Naive thymus-derived CD4-positive, alpha-beta T cell (primary cell): Measurements from ENCODE around the gene MRS2. TPM values are rescaled to one million over a fixed set of nuclear protein-coding genes. Genes with fewer than 3 reads are reported as not detected.

Experiments
- ATAC-seq: fragments of 150-1000 bp; cut with Tn5 transposase; 2 replicates; pipeline ENCODE4 v1.10.0; 2021; ENCODE audit warnings: mild to moderate bottlenecking, moderate library complexity
- CTCF ChIA-PET: fragments of 350-600 bp; sonication (Branson Sonifier 250); formaldehyde crosslinking; loops from one replicate; lab custom pipeline; 2021; ENCODE audit warnings: antibody characterized with exemption; lab: Charles Lee
- POLR2A ChIA-PET: fragments of 350-600 bp; sonication (Branson Sonifier 250); formaldehyde crosslinking; loops from one replicate; lab custom pipeline; 2021; ENCODE audit warnings: antibody characterized with exemption, inconsistent platforms; lab: Charles Lee
- DNase-seq, 9 donors: peaks; one replicate each; pipeline versions ENCODE4 v3.0.0 to v3.0.0-alpha.2; 2020 to 2022; ENCODE audit warnings: mixed read lengths in 1 of 9
- H3K27ac ChIP-seq: one replicate; pipeline ENCODE4 v1.7.0; 2013; ENCODE audit warnings: mild to moderate bottlenecking, low read depth, low read length, moderate library complexity
- H3K27me3 ChIP-seq, 2 donors: one replicate each; pipeline ENCODE4 v1.7.0; 2013; ENCODE audit warnings: low read length in 2 of 2, mild to moderate bottlenecking in 2 of 2, moderate library complexity in 2 of 2; ENCODE audit not compliant: control insufficient read depth in 2 of 2, insufficient read depth in 2 of 2
- H3K36me3 ChIP-seq, 3 experiments: 1 replicate in 2 of 3; 2 replicates in 1 of 3; pipeline ENCODE4 v1.7.0; 2013; ENCODE audit warnings: low read length in 3 of 3, mild to moderate bottlenecking in 3 of 3, moderate library complexity in 1 of 3; ENCODE audit not compliant: insufficient read depth in 3 of 3, control insufficient read depth in 2 of 3
- H3K4me1 ChIP-seq, 2 donors: one replicate each; pipeline ENCODE4 v1.7.0; 2013; ENCODE audit warnings: low read length in 2 of 2, mild to moderate bottlenecking in 2 of 2, moderate library complexity in 1 of 2; ENCODE audit not compliant: control insufficient read depth in 2 of 2, insufficient read depth in 2 of 2
- H3K4me3 ChIP-seq: 2 replicates; pipeline ENCODE4 v1.7.0; 2013; ENCODE audit warnings: mild to moderate bottlenecking, low read length
- H3K9me3 ChIP-seq, 3 experiments: 1 replicate in 2 of 3; 2 replicates in 1 of 3; pipeline ENCODE4 v1.7.0; 2013; ENCODE audit warnings: low read length in 3 of 3; ENCODE audit not compliant: control insufficient read depth in 2 of 3
- H3K27ac Mint-ChIP-seq, 9 donors: one replicate each; pipeline ENCODE4 v1.8.0; 2020 to 2022; ENCODE audit warnings: mixed read lengths in 9 of 9, mild to moderate bottlenecking in 8 of 9, moderate library complexity in 5 of 9, inconsistent platforms in 2 of 9
- H3K27me3 Mint-ChIP-seq, 5 donors: one replicate each; pipeline ENCODE4 v1.8.0; 2021 to 2022; ENCODE audit warnings: mixed read lengths in 5 of 5, mild to moderate bottlenecking in 1 of 5
- H3K36me3 Mint-ChIP-seq, 5 donors: one replicate each; pipeline ENCODE4 v1.8.0; 2020 to 2022; ENCODE audit warnings: mixed read lengths in 5 of 5, mild to moderate bottlenecking in 3 of 5, inconsistent platforms in 1 of 5
- H3K4me1 Mint-ChIP-seq, 7 donors: one replicate each; pipeline ENCODE4 v1.8.0; 2020 to 2022; ENCODE audit warnings: mixed read lengths in 7 of 7, mild to moderate bottlenecking in 3 of 7, inconsistent platforms in 1 of 7
- H3K4me3 Mint-ChIP-seq, 10 donors: one replicate each; pipeline ENCODE4 v1.8.0; 2020 to 2022; ENCODE audit warnings: mild to moderate bottlenecking in 10 of 10, mixed read lengths in 10 of 10, moderate library complexity in 6 of 10, inconsistent platforms in 2 of 10
- H3K9me3 Mint-ChIP-seq, 11 donors: one replicate each; pipeline ENCODE4 v1.8.0; 2020 to 2022; ENCODE audit warnings: mixed read lengths in 11 of 11, mild to moderate bottlenecking in 4 of 11, inconsistent platforms in 1 of 11, moderate library complexity in 1 of 11
- intact Hi-C, 2 donors: fragments of 100-400 bp; cut with micrococcal nuclease; formaldehyde crosslinking; loops; one replicate each; pipeline ENCODE4 v1.15.1; 2023
- polyA plus RNA-seq, 2 donors: library from polyadenylated mRNA; unstranded; fragments of 300-500 nt; fragmentation: Illumina TruSeq; gene quantifications; one replicate each; pipeline ENCODE4 v1.2.3, GENCODE V29; 2021
- total RNA-seq, 6 experiments: library from RNA in 5 of 6; stranded (reverse) in 5 of 6; gene quantifications; 1 replicate in 5 of 6; 2 replicates in 1 of 6; pipeline ENCODE4 v1.2.3 and lab custom pipeline; 2021 to 2026

MRS2 gene
- total RNA-seq (10 to 100 TPM in 4 of 5 experiments, 1 to 10 TPM in 1; 6.7 to 28.0 (median 23.1) TPM), polyA plus RNA-seq (10 to 100 TPM; 14.4 to 19.3 TPM), total RNA-seq (lab: John Stamatoyannopoulos, UW) (14.9 reads per million, percentile 44 among the genes with 10 or more reads in this experiment)

- Histone ChIP-seq H3K4me1 (peaks cover 4 to 9% of the 10 kb centered on the region in 2 donors), H3K9me3 (no peaks in the 10 kb centered on the region), H3K27ac (peak within 1 kb of the TSS; percentile 64), H3K27me3 (no peaks in the 10 kb centered on the region), H3K36me3 (peaks cover 0 to 17% (median 0%) of the 10 kb centered on the region in 3 experiments), H3K4me3 (peak within 1 kb of the TSS; percentile 97)
- Mint-ChIP-seq H3K4me3 (peak within 1 kb of the TSS; percentile 92 to 99 (median 96)), H3K27ac (peak within 1 kb of the TSS; percentile 58 to 96 (median 90)), H3K9me3 (no peaks in the 10 kb centered on the region), H3K4me1 (peaks cover 10 to 35% (median 30%) of the 10 kb centered on the region in 7 donors), H3K36me3 (peaks cover 0 to 9% (median 5%) of the 10 kb centered on the region in 5 donors), H3K27me3 (peaks cover 17 to 25% (median 23%) of the 10 kb centered on the region in 5 donors)
- ATAC-seq (peak; percentile 96), DNase-seq (peak; percentile 65 to 81 (median 78))
- ChIA-PET CTCF (interaction anchor here (0.6 kb wide), 1 partner anchor 65 kb away, joined by 3 read pairs; no protein-coding TSS in a partner anchor), POLR2A (interaction anchor here (0.9 kb wide), 1 partner anchor 11 kb away, joined by 3 read pairs; no protein-coding TSS in a partner anchor)
- intact Hi-C loops = loop anchor here (2.0 to 5.0 kb wide), 3 partner anchors 44 to 734 kb away; partner anchors contain the start of gene DCDC2 (in 2 of the 2)
Measured at GRCh38 chr6:24402697-24403500, at the start of gene MRS2. MRS2 (plus strand) TSS chr6:24402936; CDS start chr6:24403047, 111 bp downstream.

GRCh38 chr6:24353861-24354260 is 48.9 kb upstream of the MRS2 start:
- peaks cover 0 to 63% (median 14%) of the 10 kb centered on the region in 5 donors for H3K27me3 Mint-ChIP-seq
- ChIA-PET CTCF (interaction anchor here (1.4 kb wide), 1 partner anchor 71 kb away, joined by 5 read pairs; no protein-coding TSS in a partner anchor), POLR2A (no interaction called here)
- ATAC-seq (no peak), DNase-seq (no peak)
- H3K4me1 Mint-ChIP-seq = peaks cover 7 to 19% (median 9%) of the 10 kb centered on the region in 7 donors
- intact Hi-C loops = no loop called here
- no peaks in the 10 kb centered on the region for H3K9me3 ChIP-seq
- no peaks in the 10 kb centered on the region for H3K9me3 Mint-ChIP-seq
- H3K27ac Mint-ChIP-seq = no peak overlapping the region
- no peak overlapping the region for H3K4me3 Mint-ChIP-seq
- peaks cover 0 to 7% of the 10 kb centered on the region in 2 donors for H3K4me1 ChIP-seq
- H3K36me3 Mint-ChIP-seq = no peaks in the 10 kb centered on the region
- H3K27ac ChIP-seq = no peak overlapping the region
- H3K27me3 ChIP-seq = no peaks in the 10 kb centered on the region
- no peaks in the 10 kb centered on the region for H3K36me3 ChIP-seq
- no peak overlapping the region for H3K4me3 ChIP-seq

GRCh38 chr6:24355393-24355792 is 47.3 kb upstream of the MRS2 start:
- H3K27ac ChIP-seq = no peak overlapping the region
- H3K9me3 Mint-ChIP-seq = no peaks in the 10 kb centered on the region

GRCh38 chr6:24356310-24356973 is 46.3 kb upstream of the MRS2 start:
- H3K9me3 Mint-ChIP-seq = no peaks in the 10 kb centered on the region
- H3K4me3 Mint-ChIP-seq = peak overlapping the region in 6 of 10 donors; percentile 1 to 96 (median 54)
- peak overlapping the region in 3 of 9 donors; percentile 26 to 39 (median 35) for H3K27ac Mint-ChIP-seq
- intact Hi-C loops = loop anchor here in 1 of 2 donors (5.0 kb wide), 1 partner anchor 74 kb away; no protein-coding TSS in a partner anchor
- H3K4me1 ChIP-seq = peaks cover 7 to 11% of the 10 kb centered on the region in 2 donors
- no peaks in the 10 kb centered on the region for H3K9me3 ChIP-seq
- ATAC-seq (no peak), DNase-seq (peak in 1 of 9 donors; percentile 8)
- H3K27ac ChIP-seq = no peak overlapping the region
- H3K27me3 Mint-ChIP-seq = peaks cover 0 to 61% (median under 1%) of the 10 kb centered on the region in 5 donors
- CTCF ChIA-PET = no interaction called here
- H3K36me3 Mint-ChIP-seq = no peaks in the 10 kb centered on the region
- H3K4me3 ChIP-seq = no peak overlapping the region
- no peaks in the 10 kb centered on the region for H3K36me3 ChIP-seq
- H3K27me3 ChIP-seq = no peaks in the 10 kb centered on the region
- POLR2A ChIA-PET = no interaction called here
- peaks cover 10 to 39% (median 28%) of the 10 kb centered on the region in 7 donors for H3K4me1 Mint-ChIP-seq

More at GRCh38 chr6:24355393-24355792, 47.3 kb upstream of the MRS2 start:
- H3K27ac Mint-ChIP-seq = no peak overlapping the region
- Histone ChIP-seq H3K27me3 (no peaks in the 10 kb centered on the region), H3K4me3 (no peak overlapping the region), H3K9me3 (no peaks in the 10 kb centered on the region), H3K4me1 (peaks cover 7% of the 10 kb centered on the region in 2 donors), H3K36me3 (no peaks in the 10 kb centered on the region)
- intact Hi-C loops = loop anchor here in 1 of 2 donors (5.0 kb wide), 1 partner anchor 73 kb away; no protein-coding TSS in a partner anchor
- H3K4me1 Mint-ChIP-seq = peaks cover 10 to 30% (median 19%) of the 10 kb centered on the region in 7 donors
- ATAC-seq (no peak), DNase-seq (no peak)
- ChIA-PET CTCF (no interaction called here), POLR2A (no interaction called here)
- peaks cover 0 to 62% (median 8%) of the 10 kb centered on the region in 5 donors for H3K27me3 Mint-ChIP-seq
- H3K36me3 Mint-ChIP-seq = no peaks in the 10 kb centered on the region
- no peak overlapping the region for H3K4me3 Mint-ChIP-seq

- Mint-ChIP-seq H3K9me3 (no peaks in the 10 kb centered on the region), H3K27me3 (peaks cover 0 to 61% (median 1%) of the 10 kb centered on the region in 5 donors), H3K36me3 (no peaks in the 10 kb centered on the region), H3K4me3 (peak within 1 kb of the TSS; percentile 75 to 96 (median 86)), H3K4me1 (peaks cover 10 to 39% (median 28%) of the 10 kb centered on the region in 7 donors), H3K27ac (peak within 1 kb of the TSS in 7 of 9 donors; percentile 42 to 83 (median 75))
- no peaks in the 10 kb centered on the region for H3K27me3 ChIP-seq
- H3K27ac ChIP-seq = no peak within 1 kb of the TSS
- intact Hi-C loops = loop anchor here (2.0 to 5.0 kb wide), 2 partner anchors 45 to 75 kb away; partner anchors contain the start of gene MRS2 (in 2 of the 2)
- peaks cover 7 to 11% of the 10 kb centered on the region in 2 donors for H3K4me1 ChIP-seq
- H3K4me3 ChIP-seq = peak within 1 kb of the TSS; percentile 49
- ChIA-PET CTCF (interaction anchor here (0.6 kb wide), 1 partner anchor 63 kb away, joined by 3 read pairs; no protein-coding TSS in a partner anchor), POLR2A (no interaction called here)
- no peaks in the 10 kb centered on the region for H3K9me3 ChIP-seq
- DNase-seq (peak; percentile 10 to 64 (median 44)), ATAC-seq (peak; percentile 23)
- no peaks in the 10 kb centered on the region for H3K36me3 ChIP-seq
Measured at GRCh38 chr6:24357336-24358218, 45.2 kb upstream of the MRS2 start, which contains the start of gene DCDC2. DCDC2 (minus strand) TSS chr6:24358059; CDS start chr6:24357750, 309 bp downstream.
